ENCODE measurements around the gene PPTC7. TPM values are rescaled to one million over a fixed set of nuclear protein-coding genes. Genes with fewer than 3 reads are reported as not detected.

PPTC7 gene
- total and polyA plus RNA-seq, 2 of the 8 experiments (the other 6 are each of a cell fraction or from before 2014, with no cell fraction given), result 8.1 to 15.9 TPM

DNA sequence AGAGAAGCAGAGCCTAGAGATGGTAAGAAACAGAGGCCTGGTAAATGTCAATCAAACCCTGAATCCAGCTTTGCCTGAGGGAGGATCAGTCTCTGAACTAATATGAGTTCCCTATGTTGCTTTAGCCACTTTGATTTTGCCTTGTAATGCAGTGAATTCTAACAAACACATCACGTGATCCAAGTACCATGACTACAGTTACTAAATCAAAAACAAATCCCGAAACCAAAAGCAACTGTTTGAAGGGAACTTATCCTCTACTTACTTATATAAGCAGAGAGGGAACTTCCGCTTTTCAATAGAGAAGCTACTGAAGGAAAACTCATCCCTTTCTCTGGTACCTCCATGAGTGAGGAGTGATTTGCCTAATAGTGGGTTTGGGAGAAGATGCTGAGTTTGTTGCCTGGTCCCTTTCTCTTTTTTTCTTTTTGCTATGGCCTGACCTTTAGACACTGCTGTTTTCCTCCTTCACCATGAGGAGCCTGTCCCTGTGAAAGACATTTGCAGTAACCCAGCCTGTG is 7.7 kb upstream of the PPTC7 start:
- H2BK12ac ChIP-seq (ENCODE audit: low read depth, low read length), result no peak overlapping the region
- ChIA-PET CTCF (ENCODE audit: partially characterized antibody) (interaction anchor here (0.7 to 7.7 kb wide), 2 partner anchors 11 to 38 kb away, joined by 4 to 55 read pairs; no protein-coding TSS in a partner anchor), POLR2A (ENCODE audit: partially characterized antibody) (no interaction called here)
- H3K4me2 ChIP-seq (ENCODE audit: insufficient read depth in 1 of 2, low read depth in 2 of 2, low read length in 2 of 2), result no peak overlapping the region; a peak in 1 of 4 replicates
- H3K4me1 ChIP-seq (replicated peaks in 1 of 4; ENCODE audit: control insufficient read depth in 3 of 4, insufficient read depth in 4 of 4, low read length in 3 of 4), result peaks cover 0 to 7% (median 2%) of the 10 kb centered on the region in 4 experiments; a peak in 2 of 7 replicates
- H2BK20ac ChIP-seq (ENCODE audit: low read length), result no peak overlapping the region
- H3K79me1 ChIP-seq (ENCODE audit: low read depth, low read length), result no peaks in the 10 kb centered on the region
- H3K18ac ChIP-seq (ENCODE audit: extremely low read depth, low read length), result no peak overlapping the region
- no peak for FAIRE-seq
- H4K20me1 ChIP-seq (replicated peaks in 1 of 2; ENCODE audit: control insufficient read depth in 1 of 2, insufficient read depth in 2 of 2, low read length in 2 of 2), result no peaks in the 10 kb centered on the region
- 87% methylated on average over 3 of the region's 3 CpGs; no CpG with 5 or more reads in 1 of the 2 experiments for whole genome bisulfite sequencing, 2 experiments (ENCODE audit: extremely low coverage in 1 of 2, insufficient coverage in 1 of 2, insufficient read length in 1 of 2, insufficient replicate concordance in 2 of 2, low coverage in 1 of 2, low lambda C conversion rate in 2 of 2, missing lambda C conversion rate in 1 of 2)
- no peaks in the 10 kb centered on the region for H3K27me3 ChIP-seq (replicated peaks in 1 of 4; ENCODE audit: control insufficient read depth in 3 of 4, extremely low read depth in 1 of 4, insufficient read depth in 3 of 4, low read length in 3 of 4)
- H2BK15ac ChIP-seq (ENCODE audit: low read length), result no peak overlapping the region
- H4K91ac ChIP-seq (replicated peaks; ENCODE audit: insufficient read length, low read length), result no peak overlapping the region
- H4K8ac ChIP-seq (ENCODE audit: extremely low read depth, insufficient read depth, low read length), result no peak overlapping the region
- H2BK5ac ChIP-seq (ENCODE audit: low read depth, low read length), result no peak overlapping the region
- peak overlapping the region; percentile 36 for H2AFZ ChIP-seq (ENCODE audit: low read length)
- H2BK120ac ChIP-seq (replicated peaks; ENCODE audit: low read depth, low read length), result no peak overlapping the region
- no peak overlapping the region for H4K5ac ChIP-seq (ENCODE audit: insufficient read length, low read depth, low read length)
- H3K9ac ChIP-seq (replicated peaks in 1 of 4; ENCODE audit: extremely low read depth in 1 of 4, low read depth in 3 of 4, low read length in 3 of 4), result no peak overlapping the region
- DNase-seq (ENCODE audit: low read depth in 1 of 2, low spot score in 2 of 2), result no peak
- H3K4ac ChIP-seq (replicated peaks; ENCODE audit: insufficient read length, low read depth, low read length), result no peak overlapping the region
- H3K56ac ChIP-seq (replicated peaks; ENCODE audit: insufficient read length, low read depth, low read length), result no peak overlapping the region
- no peaks in the 10 kb centered on the region for H3K9me3 ChIP-seq (ENCODE audit: insufficient read depth in 2 of 2, low read depth in 1 of 2, low read length in 1 of 2)
- H3K23me2 ChIP-seq (ENCODE audit: low read depth, low read length), result no peaks in the 10 kb centered on the region
- no peaks in the 10 kb centered on the region for H3K36me3 ChIP-seq (ENCODE audit: control insufficient read depth in 2 of 4, insufficient read depth in 4 of 4, low read length in 3 of 4)
- TF ChIP-seq BACH1 (IDR thresholded peaks at IDR 0.05; ENCODE audit: low read length) (no peak), RBBP5 (IDR thresholded peaks at IDR 0.05; ENCODE audit: borderline replicate concordance, low read depth, low read length) (no peak), SIRT6 (IDR thresholded peaks at IDR 0.05; ENCODE audit: low read length) (no peak), JUND (IDR thresholded peaks at IDR 0.05; ENCODE audit: low read length) (no peak)
- H3K79me2 ChIP-seq (ENCODE audit: control insufficient read depth in 1 of 2, insufficient read depth in 2 of 2, low read length in 2 of 2), result no peaks in the 10 kb centered on the region
- H3K4me3 ChIP-seq (ENCODE audit: extremely low read depth in 1 of 4, insufficient read depth in 2 of 4, low read depth in 3 of 4, low read length in 4 of 4), result no peak overlapping the region
- H3K14ac ChIP-seq (ENCODE audit: insufficient read length), result no peak overlapping the region
- no peak overlapping the region for H3K23ac ChIP-seq (ENCODE audit: insufficient read length)
- H3K27ac ChIP-seq (ENCODE audit: low read depth, low read length), result no peak overlapping the region
- H2AK5ac ChIP-seq (ENCODE audit: low read depth, low read length), result no peak overlapping the region
